Chondrocyte (in vitro differentiated cells): ENCODE data around the gene GPA33. TPM values are rescaled to one million over a fixed set of nuclear protein-coding genes. Genes with fewer than 3 reads are reported as not detected.

Source experiments
- DNase-seq: peaks from one replicate; pipeline ENCODE4 v3.0.0; 2021; ENCODE audit warnings: mixed read lengths, low spot score
- H3K27ac Mint-ChIP-seq: one replicate; pipeline ENCODE4 v1.8.0; 2021; ENCODE audit warnings: mild to moderate bottlenecking, moderate library complexity, mixed read lengths; ENCODE audit not compliant: unreplicated experiment
- H3K27me3 Mint-ChIP-seq: 2 replicates; pipeline ENCODE4 v1.8.0; 2021; ENCODE audit warnings: low read depth, mixed read lengths
- H3K36me3 Mint-ChIP-seq: 2 replicates; pipeline ENCODE4 v1.8.0; 2021; ENCODE audit warnings: low read depth, mixed read lengths
- H3K4me1 Mint-ChIP-seq: 2 replicates; pipeline ENCODE4 v1.8.0; 2021; ENCODE audit warnings: low read depth, mild to moderate bottlenecking, mixed read lengths
- H3K4me3 Mint-ChIP-seq: one replicate; pipeline ENCODE4 v1.8.0; 2021; ENCODE audit warnings: mild to moderate bottlenecking, moderate library complexity, mixed read lengths; ENCODE audit not compliant: unreplicated experiment
- H3K9me3 Mint-ChIP-seq: 2 replicates; pipeline ENCODE4 v1.8.0; 2021; ENCODE audit warnings: low read depth, mixed read lengths
- CTCF ChIP-seq: fragments of 200-600 bp; sonication (generic); IDR thresholded peaks from 2 replicates; pipeline ENCODE4 v1.5.0; 2021; ENCODE audit warnings: antibody characterized with exemption, mild to moderate bottlenecking, moderate library complexity
- total RNA-seq: library from RNA; stranded (reverse); gene quantifications from 3 replicates; pipeline ENCODE4 v1.2.1, GENCODE V29; 2021

Gene GPA33
- total RNA-seq, 1 donor from 2014 or later = not detected

- Mint-ChIP-seq H3K4me3 (no peak overlapping the region), H3K36me3 (peaks cover 28% of the 10 kb centered on the region), H3K27ac (no peak overlapping the region), H3K9me3 (no peaks in the 10 kb centered on the region), H3K27me3 (no peaks in the 10 kb centered on the region), H3K4me1 (peaks cover 21% of the 10 kb centered on the region)
- TF ChIP-seq CTCF = no peak
- no peak for DNase-seq
These were observed 32.4 kb upstream of the GPA33 start for GRCh38 chr1:167122568-167122967.

- peaks cover 21% of the 10 kb centered on the region for H3K4me1 Mint-ChIP-seq
- H3K4me3 Mint-ChIP-seq = no peak overlapping the region
- no peaks in the 10 kb centered on the region for H3K27me3 Mint-ChIP-seq
- H3K9me3 Mint-ChIP-seq = no peaks in the 10 kb centered on the region
- peak overlapping the region; percentile 78 for H3K27ac Mint-ChIP-seq
- DNase-seq = no peak
- TF ChIP-seq CTCF = no peak
- H3K36me3 Mint-ChIP-seq = peaks cover 26% of the 10 kb centered on the region
These were observed 31.9 kb upstream of the GPA33 start for GRCh38 chr1:167122121-167122480.

- H3K4me1 Mint-ChIP-seq = peaks cover 21% of the 10 kb centered on the region
- TF ChIP-seq CTCF = no peak
- DNase-seq = no peak
- peak overlapping the region; percentile 73 for H3K4me3 Mint-ChIP-seq
- H3K9me3 Mint-ChIP-seq = no peaks in the 10 kb centered on the region
- H3K27me3 Mint-ChIP-seq = no peaks in the 10 kb centered on the region
- peak overlapping the region; percentile 78 for H3K27ac Mint-ChIP-seq
- H3K36me3 Mint-ChIP-seq = peaks cover 25% of the 10 kb centered on the region
These were observed 31.4 kb upstream of the GPA33 start for GRCh38 chr1:167121375-167122120.

- Mint-ChIP-seq H3K36me3 (peaks cover 20% of the 10 kb centered on the region), H3K4me1 (peaks cover 21% of the 10 kb centered on the region), H3K4me3 (peak overlapping the region; percentile 73), H3K27me3 (no peaks in the 10 kb centered on the region), H3K27ac (peak overlapping the region; percentile 73), H3K9me3 (no peaks in the 10 kb centered on the region)
- no peak for TF ChIP-seq CTCF
- DNase-seq = no peak
These were observed 30.7 kb upstream of the GPA33 start for GRCh38 chr1:167120899-167121298.

- H3K36me3 Mint-ChIP-seq = peaks cover 19% of the 10 kb centered on the region
These were observed 29.5 kb upstream of the GPA33 start for GRCh38 chr1:167119696-167120095.

More at GRCh38 chr1:167119696-167120095, 29.5 kb upstream of the GPA33 start:
- no peak overlapping the region for H3K4me3 Mint-ChIP-seq
- no peaks in the 10 kb centered on the region for H3K9me3 Mint-ChIP-seq
- peaks cover 21% of the 10 kb centered on the region for H3K4me1 Mint-ChIP-seq
- no peak overlapping the region for H3K27ac Mint-ChIP-seq
- DNase-seq = no peak
- TF ChIP-seq CTCF = no peak
- no peaks in the 10 kb centered on the region for H3K27me3 Mint-ChIP-seq
